Psoas muscle (tissue), 8 donors: ENCODE results near the gene EVC. TPM values are rescaled to one million over a fixed set of nuclear protein-coding genes. Genes with fewer than 3 reads are reported as not detected.
A peak's percentile ranks its signal among the peaks of the same experiment; 100 is the strongest.

Source experiments
- ATAC-seq, 4 donors: fragments of 200-7000 bp; cut with Tn5 transposase; one replicate each; pipeline ENCODE4 v1.9.1; 2020; ENCODE audit warnings: moderate library complexity in 3 of 4, mild to moderate bottlenecking in 2 of 4
- DNase-seq, 2 donors: peaks; one replicate each; pipeline ENCODE4 v3.0.0-alpha.2; 2020
- H3K27ac ChIP-seq: fragments of 200-600 bp; one replicate; pipeline ENCODE4 v1.8.0; 2022
- H3K27me3 ChIP-seq, 3 donors: fragments of 200-600 bp in 1 of 3; one replicate each; pipeline versions ENCODE4 v1.6.1 to v1.8.0; 2013 to 2022; ENCODE audit warnings: low read length in 2 of 3, mild to moderate bottlenecking in 2 of 3, moderate library complexity in 1 of 3; ENCODE audit not compliant: insufficient read depth in 3 of 3
- H3K36me3 ChIP-seq, 2 donors: fragments of 200-600 bp in 1 of 2; one replicate each; pipeline versions ENCODE4 v1.6.1 to v1.8.0; 2013 to 2022; ENCODE audit warnings: low read depth in 1 of 2, mild to moderate bottlenecking in 1 of 2, moderate library complexity in 1 of 2; ENCODE audit not compliant: insufficient read depth in 1 of 2
- H3K4me1 ChIP-seq: fragments of 200-600 bp; one replicate; pipeline ENCODE4 v1.8.0; 2022
- H3K4me3 ChIP-seq: fragments of 200-600 bp; one replicate; pipeline ENCODE4 v1.8.0; 2022; ENCODE audit warnings: mild to moderate bottlenecking
- H3K9me3 ChIP-seq: fragments of 200-600 bp; one replicate; pipeline ENCODE4 v1.8.0; 2022
- WGBS, 3 donors: extraction: QIAGEN DNeasy Blood & Tissue Kit; methylation state at CpG; one replicate each; pipeline versions ENCODE4 v1.1.6 to v1.1.7; 2013; 5-methylcytosine and 5-hydroxymethylcytosine counted together
- intact Hi-C, 2 donors: fragments of 100-400 bp; cut with DNase I; formaldehyde crosslinking; loops; one replicate each; pipeline versions ENCODE4 v1.11.0 to v1.14.2; 2022
- polyA plus RNA-seq, 3 donors: library from polyadenylated mRNA; stranded (reverse); fragments of 200-250 nt; gene quantifications; one replicate each; pipeline ENCODE4 v1.2.3, GENCODE V29; 2013
- total RNA-seq, 4 donors: library from RNA; stranded (reverse); fragmentation: NEBNext Ultra II Directional in 2 of 4; extraction: Animal tissue kit (Norgen Biotek cat#: 25700) in 2 of 4; gene quantifications; one replicate each; pipeline versions ENCODE4 v1.2.1 to v1.2.4, GENCODE V29; 2021 to 2023
- TF ChIP-seq, protein P1 (sequence below): fragments of 200-600 bp; IDR thresholded peaks from one replicate; pipeline ENCODE4 v1.8.0; 2022; ENCODE audit warnings: antibody characterized with exemption
- donor health status: healthy with polysubstance abuse.
- donor health status: DM: no; HTN: no; CAD: no; lungs with moderate emphysema.
- donor health status: Bipolar disorder and iron deficiency.
- donor health status: healthy.
- donor health status: DM: yes; HTN: yes; CAD: no.
- donor health status: DM: no; HTN: no; CAD: no.
- donor health status: DM: no; HTN: no; CAD: no.
- donor health status: DM: yes; HTN: yes; CAD: no.

The EVC gene
- total and polyA plus RNA-seq, 7 donors: 0.56 to 3.8 (median 1.5) TPM

DNA sequence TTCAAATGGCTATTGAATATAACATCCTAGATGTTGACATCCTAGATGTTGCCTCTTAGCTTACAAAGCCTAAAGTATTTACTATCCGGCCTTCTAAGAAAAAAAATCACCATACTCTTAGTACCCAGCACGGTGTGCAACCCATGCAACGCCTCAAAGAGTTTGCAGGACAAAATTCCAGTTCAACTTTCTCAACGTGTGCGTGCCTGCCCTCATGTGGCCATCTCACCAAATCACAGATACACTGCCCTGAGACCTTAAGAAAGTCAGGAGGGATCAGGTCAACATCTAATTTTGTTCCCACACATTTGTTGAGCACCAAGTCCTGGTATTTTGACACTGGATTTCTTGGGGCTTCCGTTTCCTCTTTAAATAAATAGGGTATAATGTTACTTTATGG, 113.6 kb downstream of the EVC start:
- TF ChIP-seq, protein P1, sequence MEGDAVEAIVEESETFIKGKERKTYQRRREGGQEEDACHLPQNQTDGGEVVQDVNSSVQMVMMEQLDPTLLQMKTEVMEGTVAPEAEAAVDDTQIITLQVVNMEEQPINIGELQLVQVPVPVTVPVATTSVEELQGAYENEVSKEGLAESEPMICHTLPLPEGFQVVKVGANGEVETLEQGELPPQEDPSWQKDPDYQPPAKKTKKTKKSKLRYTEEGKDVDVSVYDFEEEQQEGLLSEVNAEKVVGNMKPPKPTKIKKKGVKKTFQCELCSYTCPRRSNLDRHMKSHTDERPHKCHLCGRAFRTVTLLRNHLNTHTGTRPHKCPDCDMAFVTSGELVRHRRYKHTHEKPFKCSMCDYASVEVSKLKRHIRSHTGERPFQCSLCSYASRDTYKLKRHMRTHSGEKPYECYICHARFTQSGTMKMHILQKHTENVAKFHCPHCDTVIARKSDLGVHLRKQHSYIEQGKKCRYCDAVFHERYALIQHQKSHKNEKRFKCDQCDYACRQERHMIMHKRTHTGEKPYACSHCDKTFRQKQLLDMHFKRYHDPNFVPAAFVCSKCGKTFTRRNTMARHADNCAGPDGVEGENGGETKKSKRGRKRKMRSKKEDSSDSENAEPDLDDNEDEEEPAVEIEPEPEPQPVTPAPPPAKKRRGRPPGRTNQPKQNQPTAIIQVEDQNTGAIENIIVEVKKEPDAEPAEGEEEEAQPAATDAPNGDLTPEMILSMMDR: peak; percentile 8
- Histone ChIP-seq H3K4me1 (no peaks in the 10 kb centered on the region), H3K4me3 (no peak overlapping the region), H3K9me3 (no peaks in the 10 kb centered on the region), H3K36me3 (peaks cover 0 to 8% of the 10 kb centered on the region in 2 donors), H3K27ac (no peak overlapping the region), H3K27me3 (no peaks in the 10 kb centered on the region)
- no peak for DNase-seq
- no peak for ATAC-seq
- intact Hi-C loops: loop anchor here in 1 of 2 donors (10.0 kb wide), 1 partner anchor 150 kb away; no protein-coding TSS in a partner anchor
- WGBS, 3 donors: 64 to 71% (median 70%) methylated on average over 6 of the region's 6 CpGs

DNA sequence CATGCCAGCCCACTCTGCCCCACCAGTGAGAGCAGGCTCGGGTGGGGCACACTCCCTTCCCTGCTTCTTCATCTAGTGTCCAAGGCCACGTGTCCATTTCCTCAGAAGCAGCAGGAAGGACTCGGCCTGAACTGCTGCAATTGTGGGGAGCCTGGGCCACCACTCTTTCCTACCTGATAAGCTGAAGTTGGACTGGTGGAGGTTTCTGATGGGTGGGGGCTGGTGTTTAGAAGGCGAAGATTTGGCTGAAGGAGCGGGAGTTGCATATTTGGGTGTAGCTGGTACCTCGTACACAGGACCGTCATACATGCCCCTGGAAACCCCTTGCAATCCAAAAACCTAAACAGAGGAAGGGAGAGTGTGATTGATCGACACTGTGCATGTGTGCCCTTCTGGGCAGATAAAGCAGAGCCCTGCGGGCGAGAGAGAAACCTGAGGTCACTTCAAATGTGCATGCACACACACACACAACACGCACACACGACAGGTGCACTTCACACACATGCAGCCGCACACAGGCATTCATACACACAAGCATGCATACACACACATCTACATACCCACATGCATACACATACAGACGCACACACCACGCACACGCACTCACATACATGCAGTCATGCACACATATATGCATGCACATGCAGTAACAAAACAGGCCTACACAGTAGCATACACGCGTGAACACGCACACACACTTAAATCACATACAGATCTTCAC, 114.5 kb downstream of the EVC start:
- H3K4me3 ChIP-seq: no peak overlapping the region
- ATAC-seq: no peak
- no peak overlapping the region for H3K27ac ChIP-seq
- H3K4me1 ChIP-seq: no peaks in the 10 kb centered on the region
- no peaks in the 10 kb centered on the region for H3K27me3 ChIP-seq
- TF ChIP-seq, protein P1: no peak
- H3K36me3 ChIP-seq: peaks cover 0 to 1% of the 10 kb centered on the region in 2 donors
- intact Hi-C loops: loop anchor here in 1 of 2 donors (10.0 kb wide), 1 partner anchor 149 kb away; no protein-coding TSS in a partner anchor
- WGBS, 3 donors: 85 to 95% (median 94%) methylated on average over 19 of the region's 19 CpGs
- DNase-seq: no peak
- no peaks in the 10 kb centered on the region for H3K9me3 ChIP-seq

DNA sequence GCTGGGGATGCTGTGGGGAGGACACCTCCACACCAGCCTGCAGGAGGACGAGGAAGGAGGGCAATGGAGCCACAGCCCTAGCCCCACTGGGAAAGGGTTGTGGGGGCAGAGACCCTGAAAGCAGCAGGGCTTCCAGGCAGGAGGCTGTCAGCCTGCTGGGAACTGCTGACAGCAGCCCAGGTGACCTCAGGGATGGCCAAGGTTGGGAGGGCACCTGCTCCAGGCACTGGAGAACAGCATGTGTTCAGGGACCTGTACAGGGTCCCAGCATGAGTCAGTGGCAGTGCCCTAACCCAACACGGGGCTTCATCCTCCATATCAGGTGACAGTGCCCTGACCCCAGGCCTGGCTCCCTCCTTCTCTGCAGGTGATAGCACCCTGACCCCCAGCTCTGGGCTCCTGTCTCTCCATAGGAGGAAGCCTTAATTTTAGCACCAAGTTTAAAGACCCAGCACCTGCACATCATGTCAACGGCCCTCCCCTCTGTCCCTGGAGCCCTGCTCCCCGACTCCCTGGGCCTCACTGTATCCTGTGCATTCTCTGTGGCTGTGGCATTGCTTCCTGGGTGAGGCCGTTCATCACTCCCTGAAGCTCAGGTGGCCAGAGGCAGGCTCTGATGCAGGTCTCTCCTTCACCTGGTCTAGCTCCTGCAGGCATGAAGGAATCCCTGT, 115.6 kb downstream of the EVC start:
- TF ChIP-seq, protein P1: no peak
- Histone ChIP-seq H3K4me1 (no peaks in the 10 kb centered on the region), H3K27me3 (no peaks in the 10 kb centered on the region), H3K4me3 (no peak overlapping the region), H3K9me3 (no peaks in the 10 kb centered on the region), H3K27ac (no peak overlapping the region), H3K36me3 (no peaks in the 10 kb centered on the region)
- WGBS, 3 donors: 55 to 58% (median 56%) methylated on average over 5 of the region's 5 CpGs
- no peak for DNase-seq
- intact Hi-C loops: loop anchor here in 1 of 2 donors (10.0 kb wide), 1 partner anchor 148 kb away; no protein-coding TSS in a partner anchor
- no peak for ATAC-seq

DNA sequence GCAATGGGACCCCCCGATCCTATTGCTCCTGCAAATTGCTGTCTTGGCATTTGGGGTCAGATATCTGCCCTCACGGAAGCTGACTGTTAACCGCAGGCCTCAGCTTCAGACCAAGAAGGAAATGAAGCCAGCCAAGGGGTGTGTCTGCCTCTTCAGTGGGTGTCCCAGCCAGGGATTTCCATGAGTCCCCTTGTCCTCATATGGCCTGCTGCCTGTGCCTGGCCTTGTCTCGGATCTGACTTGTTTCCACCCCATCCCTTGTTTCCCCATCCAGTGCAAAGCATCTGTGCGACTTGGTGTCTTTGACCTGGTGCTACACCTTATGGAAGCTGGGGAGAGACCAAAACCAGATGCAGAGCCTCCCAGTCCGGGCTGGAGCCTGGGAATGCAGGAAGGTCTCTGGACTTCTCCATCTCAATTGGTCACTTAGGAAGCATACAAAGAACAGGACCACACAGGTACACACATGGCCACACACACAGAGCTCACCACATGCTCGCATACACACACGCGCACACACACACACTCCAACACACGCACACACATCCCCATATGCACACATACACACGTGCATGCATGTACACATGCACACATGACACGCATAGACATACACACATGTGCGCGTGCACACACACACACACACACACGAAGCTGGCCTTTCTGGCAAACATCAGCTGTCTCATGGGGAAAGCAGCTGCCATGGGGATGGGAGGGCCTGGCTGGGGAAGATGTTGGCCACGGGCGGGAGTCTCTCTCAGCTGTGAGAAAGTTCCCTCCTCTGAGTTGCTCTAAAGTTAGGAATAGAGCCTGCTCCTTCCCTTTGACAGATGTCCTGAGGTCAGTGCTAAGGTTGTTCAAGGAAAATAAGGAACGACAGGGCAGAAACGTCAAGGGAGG, 116.4 kb downstream of the EVC start:
- no peak for ATAC-seq
- TF ChIP-seq, protein P1: no peak
- intact Hi-C loops: loop anchor here in 1 of 2 donors (10.0 kb wide), 1 partner anchor 147 kb away; no protein-coding TSS in a partner anchor
- no peak for DNase-seq
- H3K4me1 ChIP-seq: no peaks in the 10 kb centered on the region
- 50 to 61% (median 52%) methylated on average over 18 to 19 of the region's 19 CpGs for WGBS, 3 donors
- H3K27me3 ChIP-seq: no peaks in the 10 kb centered on the region
- no peak overlapping the region for H3K27ac ChIP-seq
- no peak overlapping the region for H3K4me3 ChIP-seq
- no peaks in the 10 kb centered on the region for H3K9me3 ChIP-seq
- no peaks in the 10 kb centered on the region for H3K36me3 ChIP-seq
